A673 (cell line): Measurements from ENCODE around the gene SEMA4D. TPM values are rescaled to one million over a fixed set of nuclear protein-coding genes. Genes with fewer than 3 reads are reported as not detected.

Experiments
- BruUV-seq: library from RNA; stranded (reverse); fragments of 400-500 nt; replicated peaks from 2 replicates; lab custom pipeline; 2021; lab: Mats Ljungman, UMichigan
- CTCF ChIA-PET: fragments of 300-600 bp; sonication (Branson Sonifier 250); formaldehyde crosslinking; loops from one replicate; lab custom pipeline; 2022; ENCODE audit warnings: antibody characterized with exemption; lab: Charles Lee
- POLR2A ChIA-PET: fragments of 300-600 bp; sonication (Branson Sonifier 250); formaldehyde crosslinking; loops from one replicate; lab custom pipeline; 2022; ENCODE audit warnings: antibody characterized with exemption; ENCODE audit not compliant: low non-redundant PET; lab: Charles Lee
- DNase-seq: peaks from one replicate; pipeline ENCODE4 v3.0.0-alpha.2; 2015; ENCODE audit warnings: low spot score
- H3K27ac ChIP-seq: fragments of 200-600 bp; sonication (generic); 2 replicates; pipeline ENCODE4 v1.5.1; 2016; ENCODE audit warnings: mixed run types, low read depth, mild to moderate bottlenecking, mixed read lengths, antibody characterized with exemption, low read length; ENCODE audit not compliant: poor library complexity, severe bottlenecking
- H3K27me3 ChIP-seq: fragments of 200-600 bp; sonication (generic); replicated peaks from 2 replicates; pipeline ENCODE4 v1.6.1; 2017; ENCODE audit warnings: mixed run types, low read depth, mild to moderate bottlenecking, mixed read lengths, antibody characterized with exemption, low read length; ENCODE audit not compliant: insufficient read depth, poor library complexity
- H3K36me3 ChIP-seq: fragments of 200-600 bp; sonication (generic); 2 replicates; pipeline ENCODE4 v1.6.1; 2016; ENCODE audit warnings: mixed run types, mild to moderate bottlenecking, mixed read lengths, antibody characterized with exemption, low read length; ENCODE audit not compliant: insufficient read depth, poor library complexity, severe bottlenecking
- H3K4me1 ChIP-seq: fragments of 200-600 bp; sonication (generic); 2 replicates; pipeline ENCODE4 v1.6.1; 2017; ENCODE audit warnings: mixed run types, mild to moderate bottlenecking, mixed read lengths, antibody characterized with exemption, low read length; ENCODE audit not compliant: insufficient read depth, poor library complexity, severe bottlenecking
- H3K4me3 ChIP-seq: fragments of 200-600 bp; sonication (generic); 2 replicates; pipeline ENCODE4 v1.5.1; 2016; ENCODE audit warnings: low read depth, mixed run types, mild to moderate bottlenecking, mixed read lengths, low read length; ENCODE audit not compliant: poor library complexity, severe bottlenecking
- H3K9me3 ChIP-seq: fragments of 200-600 bp; sonication (generic); 2 replicates; pipeline ENCODE4 v1.6.1; 2016; ENCODE audit warnings: mixed run types, low read depth, mild to moderate bottlenecking, mixed read lengths, antibody characterized with exemption, low read length; ENCODE audit not compliant: poor library complexity, severe bottlenecking
- EZH2 ChIP-seq: fragments of 200-600 bp; sonication (generic); IDR thresholded peaks from 2 replicates; pipeline ENCODE4 v1.6.1; 2017; ENCODE audit warnings: borderline replicate concordance, low read depth, mild to moderate bottlenecking, mixed read lengths, antibody characterized with exemption, low read length; ENCODE audit not compliant: poor library complexity, severe bottlenecking
- intact Hi-C: fragments of 100-400 bp; cut with micrococcal nuclease; formaldehyde crosslinking; loops from one replicate; pipeline ENCODE4 v1.10.0; 2022; ENCODE audit not compliant: unreplicated experiment
- total RNA-seq: library from RNA; stranded (reverse); gene quantifications from 2 replicates; pipeline ENCODE4 v1.2.3, GENCODE V29; 2021
- TF ChIP-seq, protein P1 (sequence below): fragments of 300-800, 200-600 bp; sonication (generic); conservative IDR thresholded peaks from 2 replicates; pipeline ENCODE4 v1.5.1; 2017; ENCODE audit warnings: low read depth, mild to moderate bottlenecking, antibody characterized with exemption, low read length, moderate library complexity, mixed read lengths

SEMA4D gene
- total RNA-seq, 1 experiment from 2014 or later, result 14.2 TPM

DNA sequence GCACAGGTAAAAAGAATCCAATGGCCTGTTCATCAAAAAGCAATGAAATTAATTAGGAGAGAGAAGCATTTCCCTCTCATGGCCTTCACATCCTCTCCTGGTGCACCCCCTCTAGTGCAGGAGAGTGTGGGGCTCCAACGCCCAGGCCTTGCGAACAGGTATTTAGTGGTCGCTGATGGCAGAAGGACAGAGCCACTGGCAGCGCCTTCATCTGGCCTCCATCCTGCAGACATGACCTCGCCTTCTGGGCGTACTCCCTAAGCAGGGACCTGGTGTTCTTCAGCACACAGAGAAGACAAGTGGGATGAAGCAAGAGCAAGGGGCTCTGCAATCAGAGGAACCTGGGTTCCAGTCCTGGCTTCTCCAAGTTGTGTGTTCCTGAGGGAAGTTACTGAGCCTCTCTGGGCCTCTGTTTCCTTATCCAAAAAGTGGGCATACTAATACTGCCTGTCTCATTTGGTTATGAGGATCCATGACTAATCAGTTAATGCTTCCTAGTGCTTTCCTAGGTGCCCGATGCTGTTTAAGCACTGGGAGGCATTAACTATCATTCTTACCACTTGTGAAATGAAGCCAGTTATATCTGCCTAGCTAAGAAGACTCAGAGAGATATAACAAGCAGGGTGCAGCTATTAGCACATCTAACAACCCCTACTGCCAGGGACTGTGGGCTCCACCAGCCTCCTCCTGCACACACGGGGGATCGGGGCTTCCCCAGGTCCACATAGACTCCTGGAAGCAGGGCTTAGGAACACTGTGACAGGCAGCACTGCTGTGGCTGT is 77.3 kb downstream of the SEMA4D start:
- no TSS peak for BruUV-seq
- H3K36me3 ChIP-seq, result no peaks in the 10 kb centered on the region
- H3K27me3 ChIP-seq, result no peaks in the 10 kb centered on the region
- H3K9me3 ChIP-seq, result no peaks in the 10 kb centered on the region
- no peak for DNase-seq
- TF ChIP-seq, protein P1, sequence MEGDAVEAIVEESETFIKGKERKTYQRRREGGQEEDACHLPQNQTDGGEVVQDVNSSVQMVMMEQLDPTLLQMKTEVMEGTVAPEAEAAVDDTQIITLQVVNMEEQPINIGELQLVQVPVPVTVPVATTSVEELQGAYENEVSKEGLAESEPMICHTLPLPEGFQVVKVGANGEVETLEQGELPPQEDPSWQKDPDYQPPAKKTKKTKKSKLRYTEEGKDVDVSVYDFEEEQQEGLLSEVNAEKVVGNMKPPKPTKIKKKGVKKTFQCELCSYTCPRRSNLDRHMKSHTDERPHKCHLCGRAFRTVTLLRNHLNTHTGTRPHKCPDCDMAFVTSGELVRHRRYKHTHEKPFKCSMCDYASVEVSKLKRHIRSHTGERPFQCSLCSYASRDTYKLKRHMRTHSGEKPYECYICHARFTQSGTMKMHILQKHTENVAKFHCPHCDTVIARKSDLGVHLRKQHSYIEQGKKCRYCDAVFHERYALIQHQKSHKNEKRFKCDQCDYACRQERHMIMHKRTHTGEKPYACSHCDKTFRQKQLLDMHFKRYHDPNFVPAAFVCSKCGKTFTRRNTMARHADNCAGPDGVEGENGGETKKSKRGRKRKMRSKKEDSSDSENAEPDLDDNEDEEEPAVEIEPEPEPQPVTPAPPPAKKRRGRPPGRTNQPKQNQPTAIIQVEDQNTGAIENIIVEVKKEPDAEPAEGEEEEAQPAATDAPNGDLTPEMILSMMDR, result no peak
- TF ChIP-seq EZH2, result no peak
- H3K4me1 ChIP-seq, result no peaks in the 10 kb centered on the region
- no peak overlapping the region for H3K4me3 ChIP-seq
- intact Hi-C loops, result no loop called here
- no peak overlapping the region for H3K27ac ChIP-seq
- CTCF ChIA-PET, result no interaction called here
- POLR2A ChIA-PET, result no interaction called here

DNA sequence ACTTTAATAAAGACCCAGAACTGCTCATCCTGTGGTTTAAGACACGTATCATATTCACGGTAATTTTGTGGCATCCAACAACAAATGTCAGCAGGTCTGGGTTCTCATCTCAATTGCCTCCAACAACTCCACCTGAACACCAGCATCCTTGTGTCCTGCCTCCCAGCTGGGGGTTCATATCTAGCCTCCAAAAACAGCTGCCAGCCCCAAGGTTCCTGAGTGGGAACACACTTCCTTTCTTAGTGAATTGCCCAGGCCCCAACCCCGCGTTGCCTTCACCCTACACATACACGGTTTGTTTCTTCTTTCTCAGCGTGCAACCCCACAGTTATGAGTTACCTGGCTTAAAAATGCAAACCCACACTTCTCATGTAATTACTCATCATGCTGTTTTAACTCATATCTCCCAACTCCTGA is 77.9 kb downstream of the SEMA4D start:
- Histone ChIP-seq H3K36me3 (no peaks in the 10 kb centered on the region), H3K4me1 (no peaks in the 10 kb centered on the region), H3K4me3 (no peak overlapping the region), H3K27me3 (no peaks in the 10 kb centered on the region), H3K9me3 (no peaks in the 10 kb centered on the region), H3K27ac (no peak overlapping the region)
- no TSS peak for BruUV-seq
- no peak for DNase-seq
- TF ChIP-seq, protein P1, result no peak
- TF ChIP-seq EZH2, result no peak
- intact Hi-C loops, result loop anchor here (10.0 kb wide), 1 partner anchor 395 kb away; no protein-coding TSS in a partner anchor
- POLR2A ChIA-PET, result no interaction called here
- CTCF ChIA-PET, result no interaction called here

DNA sequence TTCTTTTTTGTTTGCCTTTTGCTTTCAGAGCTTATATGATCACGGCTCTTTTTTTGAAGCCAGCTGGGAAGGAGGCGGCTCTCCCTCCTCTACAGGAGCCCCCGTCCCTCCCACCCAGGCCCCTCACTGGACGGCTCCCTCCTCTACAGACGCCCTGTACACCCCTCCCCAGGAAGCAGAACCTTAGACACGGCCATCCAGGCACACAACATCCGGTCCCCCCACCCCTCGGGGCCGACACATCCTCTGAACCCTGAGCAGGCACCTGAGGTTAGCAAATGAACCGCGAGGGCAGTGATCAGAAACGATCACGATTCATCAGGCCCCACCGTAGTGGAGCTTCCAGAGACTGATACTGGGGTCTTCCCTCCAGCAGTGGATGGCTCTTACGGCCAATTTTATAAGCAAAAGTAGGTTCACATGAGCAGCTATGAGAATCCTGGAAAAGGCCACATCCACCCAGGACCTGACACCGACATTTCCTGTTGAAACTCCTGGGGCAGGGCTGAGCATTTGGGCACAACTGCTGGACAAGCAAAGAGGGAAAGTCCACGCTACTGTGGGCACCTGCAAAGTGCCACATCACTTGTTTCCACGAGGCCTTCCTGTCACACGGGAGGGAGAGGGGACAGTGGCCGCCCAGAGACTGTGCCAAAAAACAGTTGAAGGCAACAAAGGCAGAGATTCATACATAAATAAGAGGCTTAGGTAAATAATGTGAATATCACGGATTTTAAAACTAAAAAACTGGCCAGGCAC is 78.9 kb downstream of the SEMA4D start:
- no peaks in the 10 kb centered on the region for H3K9me3 ChIP-seq
- TF ChIP-seq EZH2, result no peak
- TF ChIP-seq, protein P1, result no peak
- intact Hi-C loops, result loop anchor here (10.0 kb wide), 1 partner anchor 396 kb away; no protein-coding TSS in a partner anchor
- H3K4me1 ChIP-seq, result no peaks in the 10 kb centered on the region
- no peak overlapping the region for H3K27ac ChIP-seq
- ChIA-PET CTCF (no interaction called here), POLR2A (no interaction called here)
- no peaks in the 10 kb centered on the region for H3K36me3 ChIP-seq
- no peaks in the 10 kb centered on the region for H3K27me3 ChIP-seq
- no TSS peak for BruUV-seq
- no peak for DNase-seq
- no peak overlapping the region for H3K4me3 ChIP-seq
